Measurements from ENCODE around the gene JAGN1.

- TF ChIP-seq, protein P1, sequence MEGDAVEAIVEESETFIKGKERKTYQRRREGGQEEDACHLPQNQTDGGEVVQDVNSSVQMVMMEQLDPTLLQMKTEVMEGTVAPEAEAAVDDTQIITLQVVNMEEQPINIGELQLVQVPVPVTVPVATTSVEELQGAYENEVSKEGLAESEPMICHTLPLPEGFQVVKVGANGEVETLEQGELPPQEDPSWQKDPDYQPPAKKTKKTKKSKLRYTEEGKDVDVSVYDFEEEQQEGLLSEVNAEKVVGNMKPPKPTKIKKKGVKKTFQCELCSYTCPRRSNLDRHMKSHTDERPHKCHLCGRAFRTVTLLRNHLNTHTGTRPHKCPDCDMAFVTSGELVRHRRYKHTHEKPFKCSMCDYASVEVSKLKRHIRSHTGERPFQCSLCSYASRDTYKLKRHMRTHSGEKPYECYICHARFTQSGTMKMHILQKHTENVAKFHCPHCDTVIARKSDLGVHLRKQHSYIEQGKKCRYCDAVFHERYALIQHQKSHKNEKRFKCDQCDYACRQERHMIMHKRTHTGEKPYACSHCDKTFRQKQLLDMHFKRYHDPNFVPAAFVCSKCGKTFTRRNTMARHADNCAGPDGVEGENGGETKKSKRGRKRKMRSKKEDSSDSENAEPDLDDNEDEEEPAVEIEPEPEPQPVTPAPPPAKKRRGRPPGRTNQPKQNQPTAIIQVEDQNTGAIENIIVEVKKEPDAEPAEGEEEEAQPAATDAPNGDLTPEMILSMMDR (IDR thresholded peaks at IDR 0.05; ENCODE audit: low read depth, low read length, poor library complexity, severe bottlenecking), result no peak
- TF ChIP-seq EZH2phosphoT487 (IDR thresholded peaks at IDR 0.05; ENCODE audit: borderline replicate concordance, low read length), result no peak
Observed at GRCh38 chr3:9852528-9852927, 37.9 kb upstream of the JAGN1 start.
